ENCODE data around the gene SERPINE2. TPM values are rescaled to one million over a fixed set of nuclear protein-coding genes. Genes with fewer than 3 reads are reported as not detected.

SERPINE2 gene
- total and polyA plus RNA-seq, 2 experiments from 2014 or later, result 1,864 to 5,355 TPM

GRCh38 chr2:224058048-224058775 is 19.1 kb upstream of the SERPINE2 start:
- in situ Hi-C loops (cut with MboI), result no loop called here
- no peaks in the 10 kb centered on the region for H3K27me3 ChIP-seq (replicated peaks; ENCODE audit: insufficient read depth)
- no peaks in the 10 kb centered on the region for H3K4me1 ChIP-seq (ENCODE audit: insufficient read depth)
- H3K79me2 ChIP-seq (ENCODE audit: insufficient read depth), result no peaks in the 10 kb centered on the region
- H3K36me3 ChIP-seq (ENCODE audit: low read depth), result no peaks in the 10 kb centered on the region
- no peak overlapping the region for H3K4me2 ChIP-seq (ENCODE audit: unreplicated experiment)
- no peaks in the 10 kb centered on the region for H3K9me3 ChIP-seq (ENCODE audit: low read depth)
- H3K9ac ChIP-seq, result no peak overlapping the region
- H4K20me1 ChIP-seq (ENCODE audit: insufficient read depth), result no peaks in the 10 kb centered on the region
- 68 to 69% methylated on average over 2 of the region's 2 CpGs for WGBS, 2 experiments (ENCODE audit: low coverage in 1 of 2, low lambda C conversion rate in 2 of 2, missing lambda C conversion rate in 2 of 2)
- no peaks in the 10 kb centered on the region for H3K9me2 ChIP-seq (ENCODE audit: insufficient read depth)
- DNase-seq, result no peak
- H3F3A ChIP-seq (ENCODE audit: insufficient read depth), result no peaks in the 10 kb centered on the region
- no peak overlapping the region for H3K4me3 ChIP-seq
- no peak for TF ChIP-seq EZH2 (IDR thresholded peaks at IDR 0.05; ENCODE audit: insufficient read depth, poor library complexity, severe bottlenecking)
- TF ChIP-seq EZH2phosphoT487 (IDR thresholded peaks at IDR 0.05; ENCODE audit: insufficient read depth, low read depth), result no peak
- no peak overlapping the region for H3K27ac ChIP-seq
- no peak overlapping the region for H2AFZ ChIP-seq

- no peak overlapping the region for H3K4me2 ChIP-seq (ENCODE audit: unreplicated experiment)
- H3K4me1 ChIP-seq (ENCODE audit: insufficient read depth), result no peaks in the 10 kb centered on the region
- H3F3A ChIP-seq (ENCODE audit: insufficient read depth), result no peaks in the 10 kb centered on the region
- no peaks in the 10 kb centered on the region for H3K9me3 ChIP-seq (ENCODE audit: low read depth)
- no peak overlapping the region for H3K4me3 ChIP-seq
- WGBS, 2 experiments (ENCODE audit: low coverage in 1 of 2, low lambda C conversion rate in 2 of 2, missing lambda C conversion rate in 2 of 2), result 95 to 96% methylated on average over 1 of the region's 1 CpG
- no peaks in the 10 kb centered on the region for H3K27me3 ChIP-seq (replicated peaks; ENCODE audit: insufficient read depth)
- no peaks in the 10 kb centered on the region for H4K20me1 ChIP-seq (ENCODE audit: insufficient read depth)
- H3K36me3 ChIP-seq (ENCODE audit: low read depth), result no peaks in the 10 kb centered on the region
- H2AFZ ChIP-seq, result no peak overlapping the region
- no peaks in the 10 kb centered on the region for H3K9me2 ChIP-seq (ENCODE audit: insufficient read depth)
- in situ Hi-C loops (cut with MboI), result no loop called here
- no peak overlapping the region for H3K27ac ChIP-seq
- TF ChIP-seq EZH2phosphoT487 (IDR thresholded peaks at IDR 0.05; ENCODE audit: insufficient read depth, low read depth), result no peak
- no peak for TF ChIP-seq EZH2 (IDR thresholded peaks at IDR 0.05; ENCODE audit: insufficient read depth, poor library complexity, severe bottlenecking)
- no peaks in the 10 kb centered on the region for H3K79me2 ChIP-seq (ENCODE audit: insufficient read depth)
- H3K9ac ChIP-seq, result no peak overlapping the region
- no peak for DNase-seq
These were observed 17.8 kb upstream of the SERPINE2 start for GRCh38 chr2:224056889-224057288.

- Histone ChIP-seq H3K79me2 (ENCODE audit: insufficient read depth) (no peaks in the 10 kb centered on the region), H4K20me1 (ENCODE audit: insufficient read depth) (no peaks in the 10 kb centered on the region), H3K9me2 (ENCODE audit: insufficient read depth) (no peaks in the 10 kb centered on the region), H3K4me2 (ENCODE audit: unreplicated experiment) (no peak overlapping the region), H3K9ac (no peak overlapping the region), H3K9me3 (ENCODE audit: low read depth) (no peaks in the 10 kb centered on the region), H3K27ac (no peak overlapping the region), H3K4me3 (no peak overlapping the region), H3K4me1 (ENCODE audit: insufficient read depth) (no peaks in the 10 kb centered on the region), H3K36me3 (ENCODE audit: low read depth) (no peaks in the 10 kb centered on the region), H2AFZ (no peak overlapping the region), H3F3A (ENCODE audit: insufficient read depth) (no peaks in the 10 kb centered on the region), H3K27me3 (replicated peaks; ENCODE audit: insufficient read depth) (no peaks in the 10 kb centered on the region)
- in situ Hi-C loops (cut with MboI), result no loop called here
- WGBS, 2 experiments (ENCODE audit: low coverage in 1 of 2, low lambda C conversion rate in 2 of 2, missing lambda C conversion rate in 2 of 2), result 73 to 75% methylated on average over 3 of the region's 3 CpGs
- DNase-seq, result no peak
- no peak for TF ChIP-seq EZH2 (IDR thresholded peaks at IDR 0.05; ENCODE audit: insufficient read depth, poor library complexity, severe bottlenecking)
- no peak for TF ChIP-seq EZH2phosphoT487 (IDR thresholded peaks at IDR 0.05; ENCODE audit: insufficient read depth, low read depth)
These were observed 16.0 kb upstream of the SERPINE2 start for GRCh38 chr2:224055101-224055500.

- H3K36me3 ChIP-seq (ENCODE audit: low read depth), result no peaks in the 10 kb centered on the region
- TF ChIP-seq EZH2phosphoT487 (IDR thresholded peaks at IDR 0.05; ENCODE audit: insufficient read depth, low read depth) (no peak), EZH2 (IDR thresholded peaks at IDR 0.05; ENCODE audit: insufficient read depth, poor library complexity, severe bottlenecking) (no peak)
- no peak overlapping the region for H2AFZ ChIP-seq
- no peaks in the 10 kb centered on the region for H3K4me1 ChIP-seq (ENCODE audit: insufficient read depth)
- no peaks in the 10 kb centered on the region for H3K79me2 ChIP-seq (ENCODE audit: insufficient read depth)
- no peak overlapping the region for H3K27ac ChIP-seq
- H4K20me1 ChIP-seq (ENCODE audit: insufficient read depth), result no peaks in the 10 kb centered on the region
- H3K4me2 ChIP-seq (ENCODE audit: unreplicated experiment), result no peak overlapping the region
- no peaks in the 10 kb centered on the region for H3K27me3 ChIP-seq (replicated peaks; ENCODE audit: insufficient read depth)
- DNase-seq, result no peak
- H3K9ac ChIP-seq, result no peak overlapping the region
- in situ Hi-C loops (cut with MboI), result no loop called here
- no peaks in the 10 kb centered on the region for H3K9me3 ChIP-seq (ENCODE audit: low read depth)
- H3K9me2 ChIP-seq (ENCODE audit: insufficient read depth), result no peaks in the 10 kb centered on the region
- H3F3A ChIP-seq (ENCODE audit: insufficient read depth), result peaks cover 9% of the 10 kb centered on the region; the same call in 1 of the 2 replicates
- 83 to 88% methylated on average over 3 of the region's 3 CpGs for WGBS, 2 experiments (ENCODE audit: low coverage in 1 of 2, low lambda C conversion rate in 2 of 2, missing lambda C conversion rate in 2 of 2)
- no peak overlapping the region for H3K4me3 ChIP-seq
These were observed 7.7 kb upstream of the SERPINE2 start for GRCh38 chr2:224046752-224047151.

Data from GM23248 (cell line).